Measurements from ENCODE around the gene HIRA.

GRCh38 chr22:19331474-19331873, 100.1 kb downstream of the HIRA start:
- TF ChIP-seq TEAD4 (IDR thresholded peaks at IDR 0.05) (no peak), CEBPB (IDR thresholded peaks at IDR 0.05) (no peak), USF1 (IDR thresholded peaks at IDR 0.05) (no peak), TAF1 (IDR thresholded peaks at IDR 0.05; ENCODE audit: low read depth) (no peak), MAX (IDR thresholded peaks at IDR 0.05) (no peak), YY1 (IDR thresholded peaks at IDR 0.05; ENCODE audit: low read depth) (no peak), REST (IDR thresholded peaks at IDR 0.05; ENCODE audit: low read depth) (no peak), NFIC (IDR thresholded peaks at IDR 0.05) (no peak), CREB1 (IDR thresholded peaks at IDR 0.05; ENCODE audit: low read depth) (no peak), RAD21 (IDR thresholded peaks at IDR 0.05; ENCODE audit: low read depth) (no peak), FOXM1 (IDR thresholded peaks at IDR 0.05; ENCODE audit: borderline replicate concordance, low read depth) (no peak), EP300 (IDR thresholded peaks at IDR 0.05; ENCODE audit: borderline replicate concordance) (no peak)

Data from Ishikawa (cell line).